B cell (primary cell): Measurements from ENCODE around the gene AMELX. TPM values are rescaled to one million over a fixed set of nuclear protein-coding genes. Genes with fewer than 3 reads are reported as not detected.

Experiments
- ATAC-seq: fragments of 200-7000 bp; cut with Tn5 transposase; one replicate; pipeline ENCODE4 v1.10.0; 2021; ENCODE audit warnings: low read depth, mild to moderate bottlenecking, moderate number of reproducible peaks, moderate library complexity
- CTCF ChIA-PET: fragments of 350-600 bp; sonication (Branson Sonifier 250); formaldehyde crosslinking; loops from one replicate; lab custom pipeline; 2021; ENCODE audit warnings: antibody characterized with exemption, inconsistent platforms; lab: Charles Lee
- POLR2A ChIA-PET: fragments of 350-600 bp; sonication (Branson Sonifier 250); formaldehyde crosslinking; loops from one replicate; lab custom pipeline; 2021; ENCODE audit warnings: antibody characterized with exemption; lab: Charles Lee
- DNase-seq: peaks from one replicate; pipeline ENCODE4 v3.0.0; 2013
- H2AFZ ChIP-seq: 2 replicates; pipeline ENCODE4 v1.6.1; 2012; ENCODE audit warnings: mild to moderate bottlenecking, low read depth, low read length; ENCODE audit not compliant: insufficient read depth, poor library complexity, severe bottlenecking
- H3K27ac ChIP-seq, 2 donors: 1 replicate in 1 of 2; 2 replicates in 1 of 2; pipeline ENCODE4 v1.5.1; 2012 to 2013; ENCODE audit warnings: low read length in 2 of 2, mild to moderate bottlenecking in 2 of 2, moderate library complexity in 1 of 2
- H3K27me3 ChIP-seq, 4 experiments: fragments of 200-600 bp in 1 of 4; sonication (generic) in 1 of 4; replicated peaks in 1 of 4; 1 replicate in 2 of 4; 2 replicates in 2 of 4; pipeline versions ENCODE4 v1.6.1 to v1.7.0; 2013 to 2016; ENCODE audit warnings: low read length in 3 of 4, mild to moderate bottlenecking in 2 of 4, mixed read lengths in 1 of 4, moderate library complexity in 1 of 4; ENCODE audit not compliant: insufficient read depth in 4 of 4, control insufficient read depth in 3 of 4; ENCODE audit errors: control extremely low read depth in 1 of 4
- H3K36me3 ChIP-seq, 2 experiments: replicated peaks in 1 of 2; 1 replicate in 1 of 2; 2 replicates in 1 of 2; pipeline versions ENCODE4 v1.6.1 to v1.7.1; 2013; ENCODE audit warnings: low read length in 1 of 2; ENCODE audit not compliant: insufficient read depth in 2 of 2, control insufficient read depth in 1 of 2; ENCODE audit errors: control extremely low read depth in 1 of 2, extremely low read depth in 1 of 2
- H3K4me1 ChIP-seq, 2 donors: fragments of 200-600 bp in 1 of 2; sonication (generic) in 1 of 2; 1 replicate in 1 of 2; 2 replicates in 1 of 2; pipeline versions ENCODE4 v1.5.1 to v1.6.1; 2013 to 2017; ENCODE audit warnings: low read length in 2 of 2; ENCODE audit not compliant: control insufficient read depth in 2 of 2, insufficient read depth in 2 of 2
- H3K4me2 ChIP-seq: replicated peaks from 2 replicates; pipeline ENCODE3; 2012; ENCODE audit warnings: mild to moderate bottlenecking, low read depth, low read length; ENCODE audit not compliant: poor library complexity, severe bottlenecking
- H3K4me3 ChIP-seq, 5 experiments: fragments of 200-600 bp in 1 of 5; sonication (generic) in 1 of 5; 1 replicate in 3 of 5; 2 replicates in 2 of 5; pipeline versions ENCODE4 v1.5.1 to v1.7.0; 2011 to 2016; ENCODE audit warnings: low read length in 4 of 5, mild to moderate bottlenecking in 4 of 5, low read depth in 2 of 5, control low read depth in 1 of 5, moderate library complexity in 1 of 5; ENCODE audit not compliant: insufficient read depth in 1 of 5; ENCODE audit errors: control extremely low read depth in 1 of 5, extremely low read depth in 1 of 5
- H3K79me2 ChIP-seq: fragments of 200-600 bp; sonication (generic); one replicate; pipeline ENCODE4 v1.6.0; 2016; ENCODE audit warnings: low read length; ENCODE audit not compliant: control insufficient read depth, insufficient read depth
- H3K9ac ChIP-seq: fragments of 200-600 bp; sonication (generic); 2 replicates; pipeline ENCODE4 v1.6.1; 2017; ENCODE audit warnings: mild to moderate bottlenecking, low read length, moderate library complexity
- H3K9me3 ChIP-seq, 3 donors: one replicate each; pipeline versions ENCODE4 v1.6.1 to v1.7.1; 2013; ENCODE audit warnings: low read length in 2 of 3; ENCODE audit not compliant: control insufficient read depth in 2 of 3, insufficient read depth in 1 of 3; ENCODE audit errors: control extremely low read depth in 1 of 3
- H4K20me1 ChIP-seq: 2 replicates; pipeline ENCODE4 v1.6.0; 2012; ENCODE audit warnings: mild to moderate bottlenecking, low read length; ENCODE audit not compliant: insufficient read depth, control insufficient read depth, poor library complexity, severe bottlenecking
- H3K27ac Mint-ChIP-seq: one replicate; pipeline ENCODE4 v1.8.0; 2021; ENCODE audit warnings: mixed read lengths
- H3K27me3 Mint-ChIP-seq: one replicate; pipeline ENCODE4 v1.8.0; 2021; ENCODE audit warnings: mixed read lengths
- H3K4me1 Mint-ChIP-seq: one replicate; pipeline ENCODE4 v1.8.0; 2021; ENCODE audit warnings: mixed read lengths
- H3K4me3 Mint-ChIP-seq: one replicate; pipeline ENCODE4 v1.8.0; 2021; ENCODE audit warnings: mixed read lengths
- H3K9me3 Mint-ChIP-seq: one replicate; pipeline ENCODE4 v1.8.0; 2022; ENCODE audit warnings: mixed read lengths; ENCODE audit not compliant: insufficient read depth
- CTCF ChIP-seq: fragments of 200-600 bp; IDR thresholded peaks from one replicate; pipeline ENCODE4 v1.8.0; 2022; ENCODE audit warnings: antibody characterized with exemption, mild to moderate bottlenecking
- EZH2 ChIP-seq: IDR thresholded peaks from 2 replicates; pipeline ENCODE4 v1.6.1; 2012; ENCODE audit warnings: borderline replicate concordance, low read depth, mild to moderate bottlenecking, moderate library complexity, low read length; ENCODE audit not compliant: insufficient read depth, poor library complexity, severe bottlenecking
- WGBS: methylation state at CpG from one replicate; pipeline ENCODE4 v1.1.5; 2013; ENCODE audit warnings: missing lambda C conversion rate; ENCODE audit not compliant: insufficient coverage; 5-methylcytosine and 5-hydroxymethylcytosine counted together
- intact Hi-C: fragments of 100-400 bp; cut with micrococcal nuclease; formaldehyde crosslinking; loops from one replicate; pipeline ENCODE4 v1.10.0; 2022
- polyA plus RNA-seq: library from polyadenylated mRNA; depleted of rRNA; stranded (reverse); fragments of >200 nt; gene quantifications from 2 replicates; pipeline ENCODE4 v1.2.3, GENCODE V29; 2012
- total RNA-seq, 2 donors: library from RNA; stranded (reverse); fragments of 120-200 nt in 1 of 2; gene quantifications; 1 replicate in 1 of 2; 2 replicates in 1 of 2; pipeline versions ENCODE4 v1.2.3 to v1.2.4, GENCODE V29; 2013 to 2022

AMELX gene
- total and polyA plus RNA-seq, 2 donors (not counting 1 experiment from before 2014, with no cell fraction given): not detected

- no CpG with 5 or more reads among the region's 3 CpGs for WGBS
- Histone ChIP-seq H3K9me3 (no peaks in the 10 kb centered on the region), H4K20me1 (no peaks in the 10 kb centered on the region), H3K36me3 (no peaks in the 10 kb centered on the region), H3K27ac (no peak overlapping the region), H3K9ac (no peak overlapping the region), H3K27me3 (no peaks in the 10 kb centered on the region), H3K79me2 (no peaks in the 10 kb centered on the region), H3K4me1 (no peaks in the 10 kb centered on the region), H2AFZ (no peak overlapping the region), H3K4me2 (no peak overlapping the region), H3K4me3 (no peak overlapping the region)
- Mint-ChIP-seq H3K9me3 (no peaks in the 10 kb centered on the region), H3K27me3 (peaks cover 6% of the 10 kb centered on the region), H3K4me3 (no peak overlapping the region), H3K4me1 (no peaks in the 10 kb centered on the region), H3K27ac (no peak overlapping the region)
- no peak for TF ChIP-seq CTCF
- TF ChIP-seq EZH2: no peak
- intact Hi-C loops: no loop called here
- DNase-seq: no peak
- CTCF ChIA-PET: no interaction called here
- POLR2A ChIA-PET: no interaction called here
- ATAC-seq: no peak
These were observed 25.8 kb upstream of the AMELX start for GRCh38 chrX:11267425-11267824.

GRCh38 chrX:11269006-11269405, 24.2 kb upstream of the AMELX start:
- H3K4me3 Mint-ChIP-seq: no peak overlapping the region

More at GRCh38 chrX:11269006-11269405, 24.2 kb upstream of the AMELX start:
- Histone ChIP-seq H3K27me3 (no peaks in the 10 kb centered on the region), H3K4me1 (no peaks in the 10 kb centered on the region), H3K9ac (no peak overlapping the region), H3K27ac (no peak overlapping the region), H3K36me3 (no peaks in the 10 kb centered on the region), H3K4me2 (no peak overlapping the region), H2AFZ (no peak overlapping the region), H3K79me2 (no peaks in the 10 kb centered on the region), H3K9me3 (no peaks in the 10 kb centered on the region), H3K4me3 (no peak overlapping the region), H4K20me1 (no peaks in the 10 kb centered on the region)
- intact Hi-C loops: no loop called here
- POLR2A ChIA-PET: no interaction called here
- Mint-ChIP-seq H3K9me3 (no peaks in the 10 kb centered on the region), H3K27me3 (peaks cover 8% of the 10 kb centered on the region), H3K27ac (no peak overlapping the region), H3K4me1 (no peaks in the 10 kb centered on the region)
- CTCF ChIA-PET: no interaction called here
- TF ChIP-seq EZH2 (no peak), CTCF (no peak)
- ATAC-seq (no peak), DNase-seq (no peak)
- no CpG with 5 or more reads among the region's 3 CpGs for WGBS
